ENCODE data around the gene POLR2E.

Gene POLR2E

GRCh38 chr19:1072371-1073015, 22.7 kb downstream of the POLR2E start:
- no peak overlapping the region for H3K4me3 ChIP-seq (ENCODE audit: low read length)
- no peak overlapping the region for H3K27ac ChIP-seq (ENCODE audit: low read depth, low read length)
- H3K4me1 ChIP-seq (ENCODE audit: control insufficient read depth, insufficient read depth, low read length) = no peaks in the 10 kb centered on the region
- peaks cover 16% of the 10 kb centered on the region for H3K27me3 ChIP-seq (ENCODE audit: control insufficient read depth, insufficient read depth, low read length)
- H3K36me3 ChIP-seq (ENCODE audit: control insufficient read depth, insufficient read depth, low read length) = no peaks in the 10 kb centered on the region
- H3K9ac ChIP-seq (ENCODE audit: low read length) = no peak overlapping the region

DNA sequence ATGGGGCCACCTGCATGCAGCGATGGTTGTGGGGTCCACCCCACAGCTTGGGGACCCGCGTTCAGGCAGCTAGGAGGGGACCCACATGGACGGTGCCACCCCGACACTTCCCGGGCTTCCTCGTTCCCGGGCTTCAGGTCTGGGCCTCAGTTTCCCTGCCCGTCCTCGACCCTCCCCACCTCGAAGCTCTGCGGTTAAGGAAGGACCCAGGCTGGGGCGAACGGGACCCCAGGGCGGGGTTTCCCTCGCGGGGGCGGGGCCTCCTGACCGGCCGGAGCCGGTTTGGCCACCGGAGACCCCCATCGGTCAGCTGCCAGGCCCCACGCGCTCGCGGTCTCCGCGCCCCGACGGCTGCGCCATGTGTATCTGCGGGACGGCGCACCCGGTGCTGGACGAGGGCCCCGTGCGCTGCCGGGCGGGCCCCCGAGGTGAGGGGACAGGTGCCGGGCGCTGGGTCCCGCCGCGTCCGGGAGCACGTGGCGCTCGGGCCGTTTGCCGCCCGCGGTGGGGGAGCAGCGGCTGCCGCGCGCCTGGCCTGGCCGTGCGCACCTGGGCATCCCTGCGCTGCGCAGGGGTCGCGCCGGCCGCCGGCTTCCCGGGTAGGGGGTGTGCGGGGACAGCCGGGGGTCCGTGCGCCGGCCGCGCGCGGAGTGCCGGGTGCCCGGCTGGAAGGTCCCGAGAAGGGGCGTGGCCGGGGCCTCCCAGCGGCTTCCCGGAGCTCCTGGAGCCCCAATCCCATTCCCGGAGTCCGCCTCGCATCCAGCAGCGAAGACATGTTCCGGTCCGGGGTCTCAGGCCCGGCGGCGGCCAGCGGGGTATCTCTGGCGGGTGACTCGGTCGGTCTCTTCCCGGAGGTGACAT, 24.0 kb downstream of the POLR2E start:
- Histone ChIP-seq H3K27ac (ENCODE audit: low read depth, low read length) (no peak overlapping the region), H3K4me3 (ENCODE audit: low read length) (no peak overlapping the region), H3K9ac (ENCODE audit: low read length) (no peak overlapping the region), H3K36me3 (ENCODE audit: control insufficient read depth, insufficient read depth, low read length) (no peaks in the 10 kb centered on the region), H3K4me1 (ENCODE audit: control insufficient read depth, insufficient read depth, low read length) (no peaks in the 10 kb centered on the region), H3K27me3 (ENCODE audit: control insufficient read depth, insufficient read depth, low read length) (peaks cover 23% of the 10 kb centered on the region)

DNA sequence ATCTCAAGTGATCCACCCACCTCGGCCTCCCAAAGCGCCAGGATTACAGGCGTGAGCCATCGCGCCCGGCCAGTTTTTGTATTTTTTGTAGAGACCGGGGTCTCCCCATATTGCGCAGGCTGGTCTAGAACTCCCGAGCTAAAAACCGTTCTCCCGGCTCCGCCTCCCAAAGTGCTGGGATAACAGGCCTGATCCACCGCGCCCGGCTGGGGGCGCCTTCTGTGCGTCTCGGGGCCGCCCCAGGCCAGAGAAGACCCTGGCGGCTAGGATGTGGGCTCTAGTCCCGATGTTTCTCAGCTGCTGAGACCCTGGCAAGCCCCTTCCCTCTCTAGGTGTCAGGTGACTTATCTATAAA, 24.6 kb downstream of the POLR2E start:
- Histone ChIP-seq H3K4me3 (ENCODE audit: low read length) (no peak overlapping the region), H3K27ac (ENCODE audit: low read depth, low read length) (no peak overlapping the region), H3K4me1 (ENCODE audit: control insufficient read depth, insufficient read depth, low read length) (no peaks in the 10 kb centered on the region), H3K36me3 (ENCODE audit: control insufficient read depth, insufficient read depth, low read length) (no peaks in the 10 kb centered on the region), H3K9ac (ENCODE audit: low read length) (no peak overlapping the region), H3K27me3 (ENCODE audit: control insufficient read depth, insufficient read depth, low read length) (peaks cover 23% of the 10 kb centered on the region)

DNA sequence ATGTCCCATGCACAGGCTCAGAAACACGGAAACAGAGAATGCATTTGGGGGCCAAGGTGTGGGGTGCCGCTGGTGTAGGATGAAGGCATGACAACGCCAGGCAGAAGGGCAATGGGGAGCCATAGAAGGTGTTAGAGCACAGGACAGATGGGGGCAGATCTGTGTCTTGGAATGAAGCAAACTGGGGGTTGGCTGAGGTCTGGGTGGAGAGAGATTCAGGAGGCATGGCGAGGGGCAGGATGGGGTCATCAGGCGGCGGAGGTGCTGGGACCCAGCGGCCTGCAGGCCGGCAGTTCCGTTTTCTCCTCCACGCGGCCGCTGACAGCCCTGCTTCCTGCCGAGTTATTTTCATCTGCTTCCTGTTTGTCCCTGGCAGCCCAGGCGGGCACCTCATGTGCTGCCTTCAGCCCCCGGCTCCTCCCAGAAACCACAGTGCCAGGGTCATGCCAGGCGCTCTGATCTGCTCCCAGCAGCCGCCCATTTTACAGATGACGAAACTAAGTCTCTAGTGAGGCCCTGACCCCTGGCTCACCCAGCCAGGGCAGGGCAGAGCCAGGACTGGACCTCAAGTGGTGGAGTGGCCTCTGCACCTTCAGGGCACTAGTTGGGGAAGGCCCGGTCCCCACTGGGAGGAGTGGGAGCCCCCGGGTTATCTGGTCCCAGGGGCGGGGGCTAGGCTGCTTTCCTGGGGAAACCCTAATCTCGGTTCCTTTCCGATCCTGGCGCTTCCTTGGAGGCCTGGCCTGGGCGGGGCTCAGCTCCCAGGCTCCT, 26.0 kb downstream of the POLR2E start:
- Histone ChIP-seq H3K9ac (ENCODE audit: low read length) (no peak overlapping the region), H3K4me3 (ENCODE audit: low read length) (peak overlapping the region; percentile 36), H3K27ac (ENCODE audit: low read depth, low read length) (no peak overlapping the region), H3K36me3 (ENCODE audit: control insufficient read depth, insufficient read depth, low read length) (no peaks in the 10 kb centered on the region), H3K27me3 (ENCODE audit: control insufficient read depth, insufficient read depth, low read length) (peaks cover 26% of the 10 kb centered on the region), H3K4me1 (ENCODE audit: control insufficient read depth, insufficient read depth, low read length) (no peaks in the 10 kb centered on the region)

GRCh38 chr19:1068009-1069001, 26.9 kb downstream of the POLR2E start:
- no peak overlapping the region for H3K9ac ChIP-seq (ENCODE audit: low read length)
- peak overlapping the region; percentile 54 for H3K4me3 ChIP-seq (ENCODE audit: low read length)
- H3K36me3 ChIP-seq (ENCODE audit: control insufficient read depth, insufficient read depth, low read length) = no peaks in the 10 kb centered on the region
- H3K4me1 ChIP-seq (ENCODE audit: control insufficient read depth, insufficient read depth, low read length) = no peaks in the 10 kb centered on the region
- no peak overlapping the region for H3K27ac ChIP-seq (ENCODE audit: low read depth, low read length)
- H3K27me3 ChIP-seq (ENCODE audit: control insufficient read depth, insufficient read depth, low read length) = peaks cover 21% of the 10 kb centered on the region

DNA sequence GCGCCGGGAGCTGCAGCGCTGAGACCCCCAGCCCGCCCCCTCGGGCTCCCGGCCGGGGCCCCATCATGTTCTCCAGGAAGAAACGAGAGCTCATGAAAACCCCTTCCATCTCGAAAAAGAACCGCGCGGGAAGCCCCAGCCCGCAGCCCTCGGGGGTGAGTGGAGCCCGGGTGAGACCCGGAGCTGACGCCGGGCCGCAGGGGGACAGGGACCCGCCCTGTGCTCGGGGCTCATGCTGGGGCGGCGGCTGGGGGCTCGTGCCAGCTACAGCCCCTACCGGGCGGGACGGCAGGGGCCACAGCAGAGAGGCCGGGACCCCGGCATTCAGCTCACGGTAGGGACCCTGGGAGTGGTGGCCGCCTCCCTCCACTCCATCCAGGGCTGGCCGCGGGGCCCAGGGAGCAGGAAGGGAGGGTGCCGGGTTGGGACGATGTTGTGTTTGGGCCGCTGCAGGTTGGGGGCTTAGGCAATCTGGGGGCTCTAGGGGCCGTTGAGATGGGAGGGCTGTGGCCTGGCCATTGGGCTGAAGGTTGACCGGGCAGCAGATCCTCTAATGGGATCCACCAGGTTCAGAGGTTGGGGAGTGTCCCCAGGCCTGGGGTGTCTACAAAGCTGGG, 27.7 kb downstream of the POLR2E start:
- no peak overlapping the region for H3K27ac ChIP-seq (ENCODE audit: low read depth, low read length)
- no peaks in the 10 kb centered on the region for H3K36me3 ChIP-seq (ENCODE audit: control insufficient read depth, insufficient read depth, low read length)
- H3K4me1 ChIP-seq (ENCODE audit: control insufficient read depth, insufficient read depth, low read length) = no peaks in the 10 kb centered on the region
- H3K9ac ChIP-seq (ENCODE audit: low read length) = no peak overlapping the region
- peak overlapping the region; percentile 54 for H3K4me3 ChIP-seq (ENCODE audit: low read length)
- peaks cover 16% of the 10 kb centered on the region for H3K27me3 ChIP-seq (ENCODE audit: control insufficient read depth, insufficient read depth, low read length)

GRCh38 chr19:1066748-1067340, 28.3 kb downstream of the POLR2E start, which contains the start of gene ARHGAP45:
Gene ARHGAP45, plus strand, starts transcription at chr19:1067167. Its CDS starts 239 bp downstream, at chr19:1067406.
- Histone ChIP-seq H3K4me3 (ENCODE audit: low read length) (peak within 1 kb of the TSS; percentile 55), H3K9ac (ENCODE audit: low read length) (no peak within 1 kb of the TSS), H3K4me1 (ENCODE audit: control insufficient read depth, insufficient read depth, low read length) (no peaks in the 10 kb centered on the region), H3K36me3 (ENCODE audit: control insufficient read depth, insufficient read depth, low read length) (no peaks in the 10 kb centered on the region), H3K27ac (ENCODE audit: low read depth, low read length) (no peak within 1 kb of the TSS), H3K27me3 (ENCODE audit: control insufficient read depth, insufficient read depth, low read length) (peaks cover 15% of the 10 kb centered on the region)

DNA sequence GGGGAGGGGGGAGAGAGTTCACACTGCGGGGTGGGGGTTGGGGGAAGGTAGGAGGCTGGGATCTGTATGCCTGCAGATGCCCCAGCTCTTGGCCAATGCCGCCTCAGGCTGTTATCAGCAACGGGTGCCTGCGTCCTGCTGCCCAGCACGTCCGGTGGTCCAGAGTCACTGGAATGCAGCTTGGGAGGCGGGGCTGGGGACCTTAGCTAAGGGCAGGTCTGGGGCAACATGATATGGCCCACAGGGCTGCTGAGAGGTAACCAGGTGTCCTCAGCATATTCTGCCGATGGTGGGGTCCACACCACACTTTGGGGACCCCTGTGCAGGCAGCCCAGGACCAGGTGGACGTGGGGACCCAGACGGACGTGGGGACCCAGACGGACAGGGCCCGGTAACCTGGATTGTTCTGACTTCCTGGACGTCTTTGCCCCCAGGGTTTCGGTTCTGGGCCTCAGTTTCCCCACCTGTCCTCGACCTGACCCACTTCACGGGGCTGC, 28.9 kb downstream of the POLR2E start:
- H3K27ac ChIP-seq (ENCODE audit: low read depth, low read length) = no peak overlapping the region
- H3K4me1 ChIP-seq (ENCODE audit: control insufficient read depth, insufficient read depth, low read length) = no peaks in the 10 kb centered on the region
- no peak overlapping the region for H3K9ac ChIP-seq (ENCODE audit: low read length)
- H3K36me3 ChIP-seq (ENCODE audit: control insufficient read depth, insufficient read depth, low read length) = no peaks in the 10 kb centered on the region
- H3K4me3 ChIP-seq (ENCODE audit: low read length) = peak overlapping the region; percentile 55
- peaks cover 15% of the 10 kb centered on the region for H3K27me3 ChIP-seq (ENCODE audit: control insufficient read depth, insufficient read depth, low read length)

DNA sequence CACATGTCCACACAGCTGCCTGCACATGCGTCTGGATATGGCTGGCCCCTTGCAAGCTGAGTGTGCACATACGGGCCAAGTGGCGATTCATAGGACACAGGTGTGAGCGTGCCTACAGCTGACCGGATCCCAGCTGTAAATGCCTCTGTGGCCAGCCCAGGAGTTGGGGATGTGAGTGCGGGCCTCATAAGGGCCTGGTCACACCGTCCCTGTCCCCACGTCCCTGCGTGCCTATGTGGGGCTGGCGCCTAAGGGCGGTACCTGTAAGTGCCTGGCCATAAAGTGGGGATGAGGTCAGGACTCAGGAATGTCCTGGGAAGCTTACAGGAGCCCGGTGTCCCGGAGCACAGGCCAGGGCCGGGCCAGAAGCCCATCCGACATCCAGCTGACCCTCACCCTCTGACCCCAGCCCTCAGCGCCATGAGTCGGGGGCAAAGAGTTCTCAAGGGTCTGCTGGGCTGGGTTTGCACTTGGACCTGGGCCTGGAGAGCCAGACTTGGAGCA, 29.5 kb downstream of the POLR2E start:
- Histone ChIP-seq H3K9ac (ENCODE audit: low read length) (no peak overlapping the region), H3K36me3 (ENCODE audit: control insufficient read depth, insufficient read depth, low read length) (no peaks in the 10 kb centered on the region), H3K4me1 (ENCODE audit: control insufficient read depth, insufficient read depth, low read length) (no peaks in the 10 kb centered on the region), H3K27me3 (ENCODE audit: control insufficient read depth, insufficient read depth, low read length) (peaks cover 15% of the 10 kb centered on the region), H3K4me3 (ENCODE audit: low read length) (no peak overlapping the region), H3K27ac (ENCODE audit: low read depth, low read length) (no peak overlapping the region)

DNA sequence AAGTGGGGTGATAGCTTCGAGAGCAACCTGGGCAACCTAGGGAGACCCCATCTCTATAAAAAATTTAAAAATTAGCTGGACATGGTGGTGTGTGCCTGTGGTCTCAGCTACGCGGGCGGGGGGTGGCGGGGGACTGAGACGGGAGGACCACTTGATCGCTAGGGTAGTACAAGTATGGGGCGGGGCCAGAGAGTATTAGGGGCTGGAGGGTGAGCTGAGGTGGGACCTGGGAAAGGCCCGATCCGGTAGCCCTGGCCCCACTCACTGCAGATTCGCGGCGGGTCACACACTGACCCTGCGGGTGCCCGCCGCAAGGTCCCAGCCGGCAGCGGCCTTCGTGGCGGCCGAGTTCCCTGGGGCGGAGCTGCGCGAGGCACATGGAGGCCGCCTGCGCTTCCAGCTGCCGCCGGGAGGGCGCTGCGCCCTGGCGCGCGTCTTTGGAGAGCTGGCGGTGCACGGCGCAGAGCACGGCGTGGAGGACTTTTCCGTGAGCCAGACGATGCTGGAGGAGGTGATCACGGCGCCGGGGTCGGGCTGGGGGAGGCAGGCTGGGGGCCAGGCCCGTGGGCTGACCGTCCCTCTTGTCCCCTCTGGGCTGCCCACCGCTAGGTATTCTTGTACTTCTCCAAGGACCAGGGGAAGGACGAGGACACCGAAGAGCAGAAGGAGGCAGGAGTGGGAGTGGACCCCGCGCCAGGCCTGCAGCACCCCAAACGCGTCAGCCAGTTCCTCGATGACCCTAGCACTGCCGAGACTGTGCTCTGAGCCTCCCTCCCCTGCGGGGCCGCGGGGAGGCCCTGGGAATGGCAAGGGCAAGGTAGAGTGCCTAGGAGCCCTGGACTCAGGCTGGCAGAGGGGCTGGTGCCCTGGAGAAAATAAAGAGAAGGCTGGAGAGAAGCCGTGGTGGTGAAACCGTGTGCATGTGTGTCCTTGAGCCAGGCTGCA, 30.2 kb downstream of the POLR2E start:
- peaks cover 15% of the 10 kb centered on the region for H3K27me3 ChIP-seq (ENCODE audit: control insufficient read depth, insufficient read depth, low read length)
- H3K4me1 ChIP-seq (ENCODE audit: control insufficient read depth, insufficient read depth, low read length) = no peaks in the 10 kb centered on the region
- H3K4me3 ChIP-seq (ENCODE audit: low read length) = no peak overlapping the region
- H3K9ac ChIP-seq (ENCODE audit: low read length) = no peak overlapping the region
- H3K27ac ChIP-seq (ENCODE audit: low read depth, low read length) = no peak overlapping the region
- H3K36me3 ChIP-seq (ENCODE audit: control insufficient read depth, insufficient read depth, low read length) = no peaks in the 10 kb centered on the region

All from rectal smooth muscle tissue (tissue), 1 donor.